Measurements from ENCODE around the gene DLD. TPM values are rescaled to one million over a fixed set of nuclear protein-coding genes. Genes with fewer than 3 reads are reported as not detected.
"Not testable (repeated sequence)": the region's sequence is repeated elsewhere in the genome, so short reads cannot be mapped to it uniquely, and the experiment has no call there.

The DLD gene, protein sequence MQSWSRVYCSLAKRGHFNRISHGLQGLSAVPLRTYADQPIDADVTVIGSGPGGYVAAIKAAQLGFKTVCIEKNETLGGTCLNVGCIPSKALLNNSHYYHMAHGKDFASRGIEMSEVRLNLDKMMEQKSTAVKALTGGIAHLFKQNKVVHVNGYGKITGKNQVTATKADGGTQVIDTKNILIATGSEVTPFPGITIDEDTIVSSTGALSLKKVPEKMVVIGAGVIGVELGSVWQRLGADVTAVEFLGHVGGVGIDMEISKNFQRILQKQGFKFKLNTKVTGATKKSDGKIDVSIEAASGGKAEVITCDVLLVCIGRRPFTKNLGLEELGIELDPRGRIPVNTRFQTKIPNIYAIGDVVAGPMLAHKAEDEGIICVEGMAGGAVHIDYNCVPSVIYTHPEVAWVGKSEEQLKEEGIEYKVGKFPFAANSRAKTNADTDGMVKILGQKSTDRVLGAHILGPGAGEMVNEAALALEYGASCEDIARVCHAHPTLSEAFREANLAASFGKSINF
- 100 to 1,000 TPM; 104 to 105 TPM for total RNA-seq

DNA sequence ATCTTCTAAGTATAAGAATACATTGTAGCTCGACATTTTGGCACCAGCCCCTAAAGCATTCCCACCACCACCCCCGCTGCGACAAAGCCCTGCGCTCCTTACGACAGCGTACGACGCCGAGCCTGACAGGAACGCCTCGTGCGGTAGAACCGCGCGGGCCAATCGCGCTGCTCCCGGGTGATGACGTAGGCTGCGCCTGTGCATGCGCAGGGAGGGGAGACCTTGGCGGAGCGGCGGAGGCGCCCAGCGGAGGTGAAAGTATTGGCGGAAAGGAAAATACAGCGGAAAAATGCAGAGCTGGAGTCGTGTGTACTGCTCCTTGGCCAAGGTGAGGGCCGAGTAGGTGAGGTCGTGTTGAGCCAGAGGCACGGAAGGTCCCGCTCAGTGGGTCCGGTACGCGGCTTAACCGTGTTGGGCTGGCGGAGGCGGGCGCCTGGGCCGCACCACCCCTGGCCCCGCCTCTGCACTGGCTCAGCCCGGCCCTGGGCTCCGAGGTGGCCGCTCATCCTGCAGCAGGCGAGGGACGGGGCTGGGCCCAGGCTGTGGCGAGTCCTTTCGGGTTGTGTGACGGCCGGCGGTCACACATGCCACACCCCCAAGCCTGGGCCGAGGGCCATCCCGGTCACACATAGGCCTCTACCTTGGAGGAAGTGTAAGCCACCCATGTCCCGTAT, at the start of gene DLD:
Gene DLD, plus strand, starts transcription at position 222 of the 674 bp plus-strand sequence. Its CDS starts 68 bp downstream, at position 290.
- DNase-seq (peak; percentile 95), ATAC-seq (replicated peaks in 1 of 2) (peak; percentile 98 to 99)
- Mint-ChIP-seq H3K4me1 (ENCODE audit: low read depth) (peaks cover 47% of the 10 kb centered on the region), H3K36me3 (ENCODE audit: insufficient read depth in 2 of 2) (peaks cover 8 to 24% of the 10 kb centered on the region in 2 donors), H3K9me3 (peaks cover 0 to 1% of the 10 kb centered on the region in 2 donors), H3K27ac (peak within 1 kb of the TSS; percentile 98), H3K4me3 (peak within 1 kb of the TSS; percentile 91 to 92), H3K27me3 (ENCODE audit: low read depth) (no peaks in the 10 kb centered on the region)

DNA sequence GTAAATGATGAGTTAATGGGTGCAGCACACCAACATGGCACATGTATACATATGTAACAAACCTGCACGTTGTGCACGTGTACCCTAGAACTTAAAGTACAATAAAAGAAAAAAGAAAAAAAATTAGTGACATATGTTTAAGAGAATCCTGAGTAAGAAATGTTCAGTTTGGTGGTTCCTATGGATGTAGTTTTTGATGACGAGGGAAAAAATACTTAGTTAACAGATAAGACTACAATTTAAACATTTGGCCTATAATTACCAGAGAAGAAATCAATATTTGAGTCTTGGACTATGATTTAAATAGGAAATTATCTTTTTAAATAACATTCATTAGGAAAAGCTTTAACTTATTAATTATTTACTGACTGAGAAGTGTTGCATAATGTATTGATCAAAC, 48.8 kb upstream of the DLD start:
- Mint-ChIP-seq H3K4me1 (ENCODE audit: low read depth) (no peaks in the 10 kb centered on the region), H3K27me3 (ENCODE audit: low read depth) (peaks cover 13% of the 10 kb centered on the region), H3K36me3 (ENCODE audit: insufficient read depth in 2 of 2) (peaks cover 3 to 6% of the 10 kb centered on the region in 2 donors), H3K27ac (no peak overlapping the region), H3K9me3 (peaks cover 3% of the 10 kb centered on the region in 2 donors), H3K4me3 (no peak overlapping the region)
- ATAC-seq (replicated peaks in 1 of 2) (no peak), DNase-seq (no peak)

DNA sequence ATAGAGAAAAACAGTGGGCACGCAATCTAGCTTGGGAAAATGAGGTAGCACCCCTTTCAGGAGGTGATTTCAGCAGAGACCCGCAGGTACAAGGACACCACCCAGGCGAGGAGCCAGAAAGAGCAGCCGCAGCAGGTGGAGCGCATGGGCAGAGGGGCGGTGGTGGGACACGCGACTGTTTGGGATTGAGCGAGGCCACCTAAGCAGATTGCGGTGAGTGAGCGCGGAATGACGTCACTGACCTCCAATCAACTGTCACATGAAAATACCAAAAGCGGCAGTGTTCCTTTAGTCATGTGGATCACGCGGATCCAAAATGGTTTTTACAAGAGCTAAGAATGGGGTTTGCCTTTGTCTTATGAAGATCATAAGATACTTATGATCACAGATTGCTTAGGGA, 47.8 kb upstream of the DLD start:
- H3K27me3 Mint-ChIP-seq (ENCODE audit: low read depth), result peaks cover 7% of the 10 kb centered on the region
- ATAC-seq (replicated peaks in 1 of 2) (no peak), DNase-seq (no peak)
- H3K36me3 Mint-ChIP-seq (ENCODE audit: insufficient read depth in 2 of 2), result peaks cover 3 to 6% of the 10 kb centered on the region in 2 donors
- no peak overlapping the region for H3K4me3 Mint-ChIP-seq
- no peaks in the 10 kb centered on the region for H3K4me1 Mint-ChIP-seq (ENCODE audit: low read depth)
- H3K27ac Mint-ChIP-seq, result no peak overlapping the region
- peaks cover 3% of the 10 kb centered on the region in 2 donors for H3K9me3 Mint-ChIP-seq

DNA sequence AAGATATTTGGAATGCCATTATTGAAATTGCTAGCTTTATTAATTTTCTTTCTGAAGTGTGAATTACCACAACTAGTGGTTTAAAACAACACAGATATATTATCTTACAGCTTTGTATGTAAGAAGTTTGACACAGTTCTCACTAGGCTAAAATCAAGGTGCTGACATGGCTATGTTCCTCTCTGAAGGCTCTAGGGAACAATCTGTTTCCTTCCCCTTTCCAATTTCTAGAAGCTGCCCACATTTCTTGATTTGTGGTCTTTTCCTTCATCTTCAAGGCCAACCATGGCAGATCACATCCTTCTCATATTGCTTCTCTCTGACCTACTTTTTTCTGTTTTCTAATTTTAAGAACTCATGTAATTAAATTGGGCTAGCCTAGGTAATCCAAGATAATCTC, 44.7 kb upstream of the DLD start:
- Mint-ChIP-seq H3K4me1 (ENCODE audit: low read depth) (no peaks in the 10 kb centered on the region), H3K27me3 (ENCODE audit: low read depth) (no peaks in the 10 kb centered on the region), H3K27ac (no peak overlapping the region), H3K36me3 (ENCODE audit: insufficient read depth in 2 of 2) (no peaks in the 10 kb centered on the region), H3K9me3 (no peaks in the 10 kb centered on the region), H3K4me3 (no peak overlapping the region)
- ATAC-seq (replicated peaks in 1 of 2), result no peak
- no peak for DNase-seq

DNA sequence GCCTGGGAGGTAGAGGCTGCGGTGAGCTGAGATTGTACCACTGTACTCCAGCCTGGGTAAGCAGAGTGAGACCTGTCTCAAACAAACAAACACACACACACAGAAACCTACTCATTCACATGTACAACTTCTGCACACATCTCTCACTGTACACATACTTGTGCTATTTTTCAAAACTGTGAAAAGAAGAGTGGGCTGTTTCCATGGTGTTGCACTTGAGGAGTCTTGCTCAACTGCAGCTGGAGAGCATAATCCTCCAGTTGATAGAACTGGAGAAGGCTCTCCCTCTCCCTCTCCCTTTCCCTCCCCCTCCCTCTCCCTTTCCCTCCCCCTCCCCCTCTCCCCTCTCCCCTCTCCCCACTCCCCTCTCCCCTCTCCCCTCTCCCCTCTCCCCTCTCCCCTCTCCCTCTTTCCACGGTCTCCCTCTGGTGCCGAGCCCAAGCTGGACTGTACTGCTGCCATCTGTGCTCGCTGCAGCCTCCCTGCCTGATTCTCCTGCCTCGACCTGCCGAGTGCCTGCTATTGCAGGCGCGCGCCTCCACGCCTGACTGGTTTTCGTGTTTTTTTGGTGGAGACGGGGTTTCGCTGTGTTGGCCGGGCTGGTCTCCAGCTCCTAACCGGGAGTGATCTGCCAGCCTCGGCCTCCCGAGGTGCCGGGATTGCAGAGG, 43.7 kb upstream of the DLD start:
- Mint-ChIP-seq H3K4me1 (ENCODE audit: low read depth) (no peaks in the 10 kb centered on the region), H3K27ac (no peak overlapping the region), H3K4me3 (no peak overlapping the region), H3K9me3 (no peaks in the 10 kb centered on the region), H3K36me3 (ENCODE audit: insufficient read depth in 2 of 2) (no peaks in the 10 kb centered on the region), H3K27me3 (ENCODE audit: low read depth) (no peaks in the 10 kb centered on the region)
- ATAC-seq (replicated peaks in 1 of 2) (no peak), DNase-seq (no peak)

DNA sequence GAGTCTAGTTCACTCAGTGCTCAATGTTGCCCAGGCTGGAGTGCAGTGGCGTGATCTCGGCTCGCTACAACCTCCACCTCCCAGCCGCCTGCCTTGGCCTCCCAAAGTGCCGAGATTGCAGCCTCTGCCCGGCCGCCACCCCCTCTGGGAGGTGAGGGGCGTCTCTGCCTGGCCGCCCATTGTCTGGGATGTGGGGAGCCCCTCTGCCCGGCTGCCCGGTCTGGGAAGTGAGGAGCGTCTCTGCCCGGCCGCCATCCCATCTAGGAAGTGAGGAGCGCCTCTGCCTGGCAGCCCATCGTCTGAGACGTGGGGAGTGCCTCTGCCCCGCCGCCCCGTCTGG, 43.2 kb upstream of the DLD start:
- not testable (repeated sequence) for DNase-seq; H3K9me3 Mint-ChIP-seq; H3K4me3 Mint-ChIP-seq; H3K27me3 Mint-ChIP-seq (ENCODE audit: low read depth); H3K4me1 Mint-ChIP-seq (ENCODE audit: low read depth); H3K36me3 Mint-ChIP-seq (ENCODE audit: insufficient read depth in 2 of 2); H3K27ac Mint-ChIP-seq; ATAC-seq (replicated peaks in 1 of 2)

DNA sequence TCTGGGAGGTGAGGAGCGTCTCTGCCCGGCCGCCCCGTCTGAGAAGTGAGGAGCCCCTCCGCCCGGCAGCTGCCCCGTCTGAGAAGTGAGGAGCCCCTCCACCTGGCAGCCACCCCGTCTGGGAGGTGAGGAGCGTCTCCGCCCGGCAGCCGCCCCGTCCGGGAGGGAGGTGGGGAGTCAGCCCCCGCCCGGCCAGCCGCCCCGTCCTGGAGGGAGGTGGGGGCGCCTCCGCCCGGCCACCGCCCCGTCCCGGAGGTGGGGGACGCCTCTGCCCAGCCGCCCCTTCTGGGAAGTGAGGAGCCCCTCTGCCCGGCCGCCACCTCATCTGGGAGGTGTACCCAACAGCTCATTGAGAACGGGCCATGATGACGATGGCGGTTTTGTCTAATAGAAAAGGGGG, 42.8 kb upstream of the DLD start:
- not testable (repeated sequence) for H3K27me3 Mint-ChIP-seq (ENCODE audit: low read depth); DNase-seq; H3K9me3 Mint-ChIP-seq; H3K36me3 Mint-ChIP-seq (ENCODE audit: insufficient read depth in 2 of 2); H3K4me1 Mint-ChIP-seq (ENCODE audit: low read depth); H3K27ac Mint-ChIP-seq; ATAC-seq (replicated peaks in 1 of 2); H3K4me3 Mint-ChIP-seq

DNA sequence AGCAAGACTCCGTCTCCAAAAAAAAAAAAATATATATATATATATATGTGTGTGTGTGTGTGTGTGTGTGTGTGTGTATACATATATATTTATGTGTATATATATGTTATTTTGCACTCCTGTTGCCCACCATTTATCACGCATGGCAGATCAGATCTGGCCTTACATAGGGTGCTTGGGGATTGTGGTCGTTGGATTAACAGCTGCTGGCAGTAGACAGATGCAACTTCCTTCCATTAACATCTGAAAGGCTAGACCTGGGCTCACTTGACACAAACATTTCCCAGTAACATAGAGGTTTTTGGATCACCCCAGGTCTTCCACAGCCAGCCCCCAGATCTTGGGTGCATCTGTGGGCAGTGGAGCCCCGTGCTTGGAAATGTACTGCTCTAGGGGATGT, 40.8 kb upstream of the DLD start:
- ATAC-seq (replicated peaks in 1 of 2) (no peak), DNase-seq (no peak)
- Mint-ChIP-seq H3K4me3 (no peak overlapping the region), H3K36me3 (ENCODE audit: insufficient read depth in 2 of 2) (no peaks in the 10 kb centered on the region), H3K27ac (no peak overlapping the region), H3K9me3 (no peaks in the 10 kb centered on the region), H3K4me1 (ENCODE audit: low read depth) (no peaks in the 10 kb centered on the region), H3K27me3 (ENCODE audit: low read depth) (no peaks in the 10 kb centered on the region)

DNA sequence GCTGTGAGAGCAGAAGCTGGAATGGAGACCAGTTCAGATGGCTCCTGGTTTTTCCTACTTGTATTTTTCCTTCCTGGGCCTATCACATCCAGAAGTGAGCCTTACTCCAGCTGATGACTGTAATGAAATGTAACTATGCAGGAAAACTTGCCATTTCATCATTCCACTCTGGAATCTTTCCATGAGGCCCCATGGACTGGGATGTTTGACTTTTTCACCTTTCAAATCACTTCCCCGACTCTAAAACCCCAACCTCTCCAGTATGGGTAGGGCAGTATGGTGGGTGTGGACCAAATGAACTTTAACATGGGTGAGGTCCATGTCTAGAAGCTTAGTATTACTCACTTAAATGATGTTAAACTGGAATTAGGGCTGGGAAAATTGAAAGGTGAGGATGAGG, 40.3 kb upstream of the DLD start:
- H3K4me1 Mint-ChIP-seq (ENCODE audit: low read depth), result no peaks in the 10 kb centered on the region
- H3K4me3 Mint-ChIP-seq, result no peak overlapping the region
- H3K36me3 Mint-ChIP-seq (ENCODE audit: insufficient read depth in 2 of 2), result no peaks in the 10 kb centered on the region
- H3K9me3 Mint-ChIP-seq, result no peaks in the 10 kb centered on the region
- DNase-seq (no peak), ATAC-seq (replicated peaks in 1 of 2) (no peak)
- H3K27me3 Mint-ChIP-seq (ENCODE audit: low read depth), result no peaks in the 10 kb centered on the region
- no peak overlapping the region for H3K27ac Mint-ChIP-seq

DNA sequence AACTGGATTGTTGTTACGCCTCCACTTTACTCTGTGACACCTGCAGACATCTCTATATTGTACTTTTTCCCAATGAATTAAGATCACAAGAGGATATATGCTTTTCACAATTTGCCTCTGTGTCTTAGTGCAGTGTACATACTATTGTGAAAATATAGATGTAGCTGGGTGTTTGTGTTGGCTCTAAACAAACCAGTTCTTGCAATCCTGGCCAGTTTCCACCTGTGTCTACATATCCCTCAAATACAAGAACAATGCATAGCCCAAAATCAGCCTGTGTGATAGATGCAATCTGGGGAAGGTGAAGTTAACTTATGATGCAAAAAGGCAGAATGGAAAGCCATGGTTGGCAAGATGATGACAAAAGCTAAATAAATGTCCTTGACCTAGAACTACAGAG, 36.5 kb upstream of the DLD start:
- Mint-ChIP-seq H3K27ac (no peak overlapping the region), H3K9me3 (no peaks in the 10 kb centered on the region), H3K36me3 (ENCODE audit: insufficient read depth in 2 of 2) (no peaks in the 10 kb centered on the region), H3K27me3 (ENCODE audit: low read depth) (no peaks in the 10 kb centered on the region), H3K4me3 (no peak overlapping the region), H3K4me1 (ENCODE audit: low read depth) (peaks cover 21% of the 10 kb centered on the region)
- ATAC-seq (replicated peaks in 1 of 2) (no peak), DNase-seq (no peak)

DNA sequence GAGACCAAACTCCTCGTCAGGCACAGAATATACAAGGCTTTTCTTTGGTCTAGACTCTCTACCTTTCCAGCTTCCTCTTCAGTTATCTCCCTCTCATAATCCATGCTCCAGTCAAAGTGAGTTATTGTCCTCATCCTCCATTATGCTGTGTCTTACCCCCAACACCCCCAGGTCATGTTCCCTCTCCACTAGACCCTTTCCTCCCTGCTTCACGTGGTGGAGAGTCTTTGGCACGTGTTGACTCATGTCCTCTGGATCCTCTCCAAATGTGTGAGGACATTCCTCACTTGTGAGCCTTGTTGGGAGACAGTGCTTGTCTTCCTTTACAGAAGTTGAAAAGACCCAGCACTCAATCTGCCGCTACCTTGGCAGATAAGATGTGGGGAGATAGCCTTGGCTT, 36.0 kb upstream of the DLD start:
- Mint-ChIP-seq H3K27me3 (ENCODE audit: low read depth) (no peaks in the 10 kb centered on the region), H3K9me3 (no peaks in the 10 kb centered on the region), H3K36me3 (ENCODE audit: insufficient read depth in 2 of 2) (no peaks in the 10 kb centered on the region), H3K4me3 (no peak overlapping the region), H3K27ac (no peak overlapping the region), H3K4me1 (ENCODE audit: low read depth) (peaks cover 21% of the 10 kb centered on the region)
- no peak for DNase-seq
- ATAC-seq (replicated peaks in 1 of 2), result no peak

DNA sequence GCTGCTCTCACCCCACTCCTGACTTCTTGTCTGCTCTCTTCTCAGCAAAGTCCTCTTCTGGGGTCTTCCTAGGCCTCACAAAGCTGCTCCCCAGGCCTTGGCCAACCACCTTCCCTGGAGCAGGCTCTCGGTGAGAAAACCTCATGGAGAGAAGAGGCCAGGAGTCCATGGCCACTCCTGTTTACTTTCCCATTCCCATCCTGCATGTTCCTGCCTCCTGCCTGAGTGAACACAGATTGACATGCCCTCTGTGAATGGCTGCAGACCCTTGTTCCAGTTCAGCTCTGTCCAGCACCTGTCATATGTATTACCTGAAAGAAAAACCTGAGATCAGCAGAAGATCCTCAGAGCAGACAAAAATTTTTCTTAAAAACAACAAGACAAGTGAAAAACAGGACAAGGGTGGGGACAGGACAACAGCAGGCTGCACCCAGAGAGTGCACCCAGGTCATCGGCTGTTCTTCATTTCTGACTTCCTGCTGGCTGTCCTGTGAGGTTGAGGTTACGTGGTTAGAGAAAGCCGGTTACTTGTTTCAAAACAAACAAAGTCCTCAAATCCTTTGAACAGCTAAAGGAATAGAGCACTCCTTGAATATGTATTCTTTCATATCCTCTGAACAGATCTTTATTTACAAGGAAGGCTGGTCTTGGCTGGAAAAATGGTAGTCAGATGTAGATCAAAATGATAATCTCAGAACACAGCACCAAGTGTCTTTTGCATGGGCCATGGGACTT, 34.0 kb upstream of the DLD start:
- peak overlapping the region; percentile 15 to 69 for H3K4me3 Mint-ChIP-seq

DNA sequence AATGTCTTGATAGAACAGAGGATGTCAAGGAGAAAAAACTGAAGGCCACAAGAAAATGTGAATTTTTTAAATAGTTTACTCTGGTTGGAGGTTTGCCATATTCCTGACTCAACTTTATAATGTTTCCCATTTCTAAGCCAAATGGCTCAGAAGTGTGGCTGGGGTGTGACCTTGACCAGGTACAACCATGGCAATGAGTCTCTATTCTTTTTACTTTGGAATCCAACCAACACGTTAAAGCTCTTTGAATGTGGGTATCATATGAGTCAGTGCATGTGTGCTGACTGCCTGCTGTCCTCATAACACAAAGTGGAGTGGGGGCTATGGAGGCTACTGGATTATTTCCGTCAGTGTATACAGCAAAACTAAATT, 33.5 kb upstream of the DLD start:
- H3K4me1 Mint-ChIP-seq (ENCODE audit: low read depth), result peaks cover 21% of the 10 kb centered on the region
- ATAC-seq (replicated peaks in 1 of 2) (peak; percentile 69 to 77), DNase-seq (no peak)
- H3K27me3 Mint-ChIP-seq (ENCODE audit: low read depth), result no peaks in the 10 kb centered on the region
- no peaks in the 10 kb centered on the region for H3K9me3 Mint-ChIP-seq
- H3K27ac Mint-ChIP-seq, result peak overlapping the region; percentile 25
- peak overlapping the region; percentile 15 to 69 for H3K4me3 Mint-ChIP-seq
- H3K36me3 Mint-ChIP-seq (ENCODE audit: insufficient read depth in 2 of 2), result no peaks in the 10 kb centered on the region

More for the DNA sequence above, 34.0 kb upstream of the DLD start:
- no peaks in the 10 kb centered on the region for H3K9me3 Mint-ChIP-seq
- peak; percentile 85 to 88 for ATAC-seq (replicated peaks in 1 of 2)
- peak overlapping the region; percentile 25 for H3K27ac Mint-ChIP-seq
- H3K27me3 Mint-ChIP-seq (ENCODE audit: low read depth), result no peaks in the 10 kb centered on the region
- peaks cover 21% of the 10 kb centered on the region for H3K4me1 Mint-ChIP-seq (ENCODE audit: low read depth)
- DNase-seq, result peak; percentile 25 to 40
- no peaks in the 10 kb centered on the region for H3K36me3 Mint-ChIP-seq (ENCODE audit: insufficient read depth in 2 of 2)

Measured in activated T-cell treated with anti-CD3 and anti-CD28 coated beads, Interleukin-2, amount 50 U/mL, for 72 hours (primary cell).